Stimulated activated CD4-positive, alpha-beta T cell treated with anti-CD3 and anti-CD28 coated beads, Interleukin-2, amount 100 ng/mL, for 4 hours (primary cell): Measurements from ENCODE around the gene ELAVL1.
"Not testable (repeated sequence)": the region's sequence is repeated elsewhere in the genome, so short reads cannot be mapped to it uniquely, and the experiment has no call there.

Source experiments
- DNase-seq: peaks from one replicate; pipeline ENCODE4 v3.0.0-alpha.2; 2020; ENCODE audit warnings: low read depth

ELAVL1 gene

GRCh38 chr19:8005534-8006256, at the start of gene ELAVL1:
TSS of gene ELAVL1 (minus strand) at chr19:8005641. CDS start at chr19:7991815, 13,826 bp downstream.
- peak; percentile 84 for DNase-seq

DNA sequence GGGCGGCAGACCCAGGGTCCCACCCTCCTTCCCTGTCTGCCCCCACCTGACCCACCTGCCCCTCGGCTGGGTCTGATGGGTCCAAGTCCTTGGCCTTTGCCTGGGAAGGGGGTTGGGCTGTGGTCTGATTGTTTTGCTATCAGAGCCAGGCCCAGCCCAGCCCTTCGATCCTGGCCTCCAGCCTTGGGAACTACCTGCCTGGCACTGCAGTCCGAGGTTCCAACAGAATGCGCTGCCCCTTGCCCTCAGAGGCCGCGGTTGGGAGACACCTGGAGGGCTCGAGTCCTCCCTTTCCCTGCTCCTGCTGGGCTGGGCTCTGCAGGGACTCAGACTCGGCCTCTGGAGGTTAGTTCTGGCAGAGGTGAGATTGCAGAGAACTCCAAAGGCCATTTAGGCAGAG, 48.7 kb upstream of the ELAVL1 start:
- no peak for DNase-seq

DNA sequence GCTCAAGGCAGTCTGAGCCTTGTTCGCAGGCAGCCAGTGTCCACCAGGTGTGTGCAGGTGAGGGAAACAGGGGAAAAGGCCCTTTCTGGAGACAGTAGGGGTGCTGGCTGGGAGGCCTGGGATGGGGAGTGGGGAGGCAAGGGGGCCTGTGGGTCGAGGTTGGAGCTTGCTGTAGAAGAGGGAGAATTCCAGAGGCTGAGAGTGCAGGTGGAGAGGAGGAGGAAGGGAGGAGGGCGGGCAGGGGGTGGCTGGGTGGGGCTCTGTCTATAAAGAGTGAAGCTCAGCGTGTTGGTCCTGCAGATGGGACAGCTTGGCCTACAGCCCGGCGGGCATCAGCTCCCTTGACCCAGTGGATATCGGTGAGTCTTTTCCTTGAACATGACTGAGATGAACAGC, 47.0 kb upstream of the ELAVL1 start, which contains the start of gene CCL25:
CCL25 (plus strand) TSS at position 297 of the 396 bp plus-strand sequence. CDS start 290 bp downstream, outside the sequence.
- DNase-seq: no peak

DNA sequence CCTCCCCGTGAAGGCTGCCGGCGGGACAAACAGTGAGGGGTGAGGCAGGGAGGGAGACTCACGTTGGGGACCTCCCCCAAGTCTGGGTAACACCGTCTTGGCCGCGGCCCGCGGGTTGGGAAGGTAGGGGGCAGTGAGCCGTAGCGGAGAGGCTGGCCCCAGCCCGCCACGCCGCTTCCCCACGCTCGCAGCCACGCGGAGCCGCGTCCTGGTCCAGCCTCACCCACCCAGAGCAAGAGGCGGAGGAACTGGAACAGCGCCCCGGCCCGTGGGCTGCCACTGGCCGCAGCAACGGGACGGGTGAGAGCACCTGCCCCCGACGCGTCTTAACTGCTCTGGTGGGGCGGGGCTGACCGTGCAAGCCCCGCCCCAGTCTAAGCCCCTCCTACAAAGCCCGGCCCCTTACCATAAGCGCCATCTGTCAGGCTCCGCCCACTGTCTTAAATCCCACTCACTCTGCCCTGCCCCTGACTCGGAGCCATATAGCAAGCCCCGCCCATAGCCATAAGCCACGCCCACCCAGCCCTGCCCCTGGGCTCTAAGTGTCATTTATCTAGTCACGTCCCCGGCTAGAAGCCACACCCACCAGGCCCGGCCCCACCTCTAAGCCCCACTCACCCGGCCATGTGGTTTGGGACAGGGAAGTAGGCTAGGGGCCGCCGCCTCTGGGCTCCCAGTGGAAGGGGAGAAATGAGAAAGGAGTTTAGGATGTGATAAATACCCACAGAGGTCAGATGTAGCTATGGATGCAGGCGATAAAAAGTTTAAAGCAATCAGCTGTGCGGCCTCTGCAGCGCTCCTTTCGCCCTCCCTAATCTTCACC, 45.0 kb upstream of the ELAVL1 start:
- peak; percentile 83 for DNase-seq

GRCh38 chr19:8046569-8047165, 41.2 kb upstream of the ELAVL1 start:
- no peak for DNase-seq

GRCh38 chr19:8045872-8046568, 40.6 kb upstream of the ELAVL1 start:
- DNase-seq: no peak

- DNase-seq: no peak
These were observed 38.6 kb upstream of the ELAVL1 start for GRCh38 chr19:8044018-8044417.

DNA sequence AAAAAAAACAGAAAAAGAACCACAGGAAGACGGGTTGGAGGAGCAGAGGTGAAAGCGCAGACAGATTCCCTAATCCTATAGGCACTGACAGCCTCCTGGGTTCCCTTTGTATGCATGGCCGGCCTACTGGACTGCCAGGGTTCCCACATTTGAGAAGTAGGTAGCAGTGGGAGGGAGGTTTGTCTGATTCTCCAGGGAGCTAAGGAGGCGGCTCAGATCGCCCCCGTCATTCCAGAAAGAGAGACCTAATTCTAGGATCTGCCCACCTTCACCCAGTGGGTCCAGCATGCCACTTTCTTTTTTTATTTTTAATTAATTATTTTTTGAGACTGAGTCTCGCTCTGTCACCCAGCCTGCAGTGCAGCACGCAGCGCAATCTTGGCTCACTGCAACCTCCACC, 37.5 kb upstream of the ELAVL1 start:
- DNase-seq: no peak

DNA sequence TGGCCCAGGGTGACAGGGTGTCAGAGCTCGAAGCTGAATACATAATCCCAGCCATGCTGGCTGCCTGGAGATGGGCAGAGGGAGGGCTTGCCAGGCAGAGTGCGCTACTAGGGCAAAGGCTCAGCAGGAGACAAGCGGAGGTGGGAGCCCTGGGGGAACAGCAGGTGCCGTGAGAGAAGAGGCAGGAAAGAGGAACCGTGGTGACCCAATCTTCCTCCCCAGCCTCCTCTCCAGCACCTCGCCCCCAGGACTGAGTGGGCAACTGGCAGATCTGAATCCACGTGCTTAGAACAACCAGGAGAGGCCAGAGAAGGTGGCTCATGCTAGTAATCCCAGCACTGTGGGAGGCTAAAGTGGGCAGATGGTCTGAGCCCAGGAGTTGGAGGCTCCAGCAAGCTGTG, 36.1 kb upstream of the ELAVL1 start:
- DNase-seq: no peak

GRCh38 chr19:8039231-8039630, 33.8 kb upstream of the ELAVL1 start:
- DNase-seq: no peak

- DNase-seq: no peak
These were observed 33.4 kb upstream of the ELAVL1 start for GRCh38 chr19:8038815-8039214.

DNA sequence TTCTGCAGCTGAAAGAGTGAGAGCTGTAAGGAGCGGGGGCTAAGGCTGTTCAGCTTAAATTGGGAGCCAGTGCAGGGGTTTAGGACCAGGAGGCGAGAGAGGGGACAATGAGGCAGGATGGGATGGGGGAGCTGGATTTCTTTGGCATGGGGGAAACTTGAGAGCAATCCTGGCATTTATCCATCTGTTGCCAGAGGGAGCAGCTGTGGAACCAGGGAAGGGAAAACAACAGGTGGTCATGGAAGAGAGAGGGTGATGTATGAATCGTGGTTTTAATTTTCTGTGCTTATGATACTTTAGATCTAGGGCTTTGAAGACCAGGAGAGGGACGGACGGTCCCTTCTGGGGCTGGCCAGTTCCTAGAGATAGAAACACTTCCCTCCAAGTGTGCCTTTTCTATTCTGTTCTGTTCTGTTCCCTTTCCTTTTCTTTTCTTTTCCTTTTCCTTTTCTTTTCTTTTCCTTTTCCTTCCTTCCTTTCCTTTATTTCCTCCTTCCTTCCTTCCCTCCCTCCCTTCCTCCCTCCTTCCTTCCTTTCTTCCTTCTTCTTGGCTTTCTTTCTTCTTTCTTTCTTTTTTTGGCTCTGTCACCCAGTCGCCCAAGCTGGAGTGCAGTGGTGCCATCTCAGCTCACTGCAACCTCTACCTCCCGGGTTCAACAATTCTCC, 31.1 kb upstream of the ELAVL1 start:
- DNase-seq: no peak

DNA sequence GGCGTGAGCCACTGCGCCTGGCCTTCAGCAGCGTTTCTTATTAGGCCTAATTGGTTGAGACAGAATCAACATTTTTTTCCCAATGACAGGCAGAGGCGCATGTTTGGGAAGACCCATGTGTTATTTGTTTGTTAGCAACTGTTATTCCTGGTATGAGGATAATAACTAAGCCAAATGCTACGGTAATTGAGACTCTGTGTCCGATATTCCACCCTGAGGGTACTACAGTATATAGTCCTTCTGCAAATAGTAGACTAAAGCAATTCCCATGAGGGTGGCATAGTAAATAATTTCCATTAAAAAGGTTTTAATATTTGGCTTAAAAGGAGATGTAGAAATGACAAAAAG, 28.7 kb upstream of the ELAVL1 start:
- DNase-seq: no peak

DNA sequence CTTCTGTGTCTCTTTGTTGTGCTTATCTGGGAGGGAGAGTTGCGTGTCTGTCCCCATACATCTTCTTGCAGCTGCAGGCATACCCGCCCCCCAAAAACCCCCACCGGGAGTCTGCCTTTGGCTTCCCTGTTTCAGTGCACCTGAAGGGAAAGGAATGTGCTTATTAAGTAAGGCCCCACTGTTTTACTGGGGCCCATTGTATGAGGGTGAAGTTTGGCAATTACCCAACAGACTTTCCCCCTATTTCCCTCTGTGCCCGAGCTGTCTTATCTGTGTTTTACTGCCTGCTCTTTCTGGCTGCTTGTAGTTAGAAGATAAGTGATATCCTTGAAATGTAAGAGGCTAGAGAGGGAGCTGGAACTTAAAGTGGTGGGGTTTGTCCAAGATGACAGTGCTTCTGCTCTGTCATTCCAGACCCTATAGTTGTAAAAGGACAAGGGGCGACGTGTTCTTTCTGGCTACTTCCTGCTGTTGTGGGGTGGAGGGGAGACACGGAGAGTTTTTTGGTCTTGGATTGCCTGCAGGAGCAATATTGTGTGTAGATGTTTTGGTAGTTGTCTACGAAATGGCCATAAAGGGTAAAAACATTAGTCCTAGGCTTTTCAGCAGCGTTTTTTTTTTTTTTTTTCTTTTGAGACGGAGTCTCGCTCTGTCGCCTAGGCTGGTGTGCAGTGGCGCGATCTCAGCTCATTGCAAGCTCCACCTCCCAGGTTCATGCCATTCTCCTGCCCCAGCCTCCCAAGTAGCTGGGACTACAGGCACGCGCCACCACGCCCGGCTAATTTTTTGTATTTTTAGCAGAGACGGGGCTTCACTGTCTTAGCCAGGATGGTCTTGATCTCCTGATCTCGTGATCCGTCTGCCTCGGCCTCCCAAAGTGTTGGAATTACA, 28.1 kb upstream of the ELAVL1 start:
- not testable (repeated sequence) for DNase-seq

- no peak for DNase-seq
These were observed 25.5 kb upstream of the ELAVL1 start for GRCh38 chr19:8030960-8031359.

DNA sequence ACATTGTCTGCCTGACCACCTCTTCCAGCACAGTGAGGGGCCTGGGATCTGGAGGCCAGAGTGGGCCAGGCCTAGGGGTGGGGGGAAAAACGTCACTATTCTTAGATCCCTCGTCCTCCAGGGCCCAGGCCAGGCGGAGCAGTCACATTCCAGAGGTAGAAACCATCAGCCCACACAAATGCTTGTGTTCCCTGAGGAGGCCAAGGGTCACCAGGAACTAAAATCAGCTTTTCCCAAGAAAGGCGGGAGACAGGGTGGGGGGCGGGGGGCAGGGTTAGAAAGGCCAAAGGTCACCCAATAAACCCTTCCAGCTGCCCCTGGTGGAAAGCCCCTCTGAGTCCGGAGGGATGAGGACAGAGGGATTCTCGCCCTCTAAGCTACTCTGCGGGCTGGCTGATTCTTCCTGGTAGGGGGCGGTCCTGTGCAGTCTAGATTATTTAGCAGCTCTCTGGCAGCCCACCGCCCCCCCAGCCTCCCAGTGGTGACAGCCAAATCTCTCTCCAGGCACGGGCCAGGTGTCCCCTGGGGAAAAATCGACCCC, 23.6 kb upstream of the ELAVL1 start:
- no peak for DNase-seq

DNA sequence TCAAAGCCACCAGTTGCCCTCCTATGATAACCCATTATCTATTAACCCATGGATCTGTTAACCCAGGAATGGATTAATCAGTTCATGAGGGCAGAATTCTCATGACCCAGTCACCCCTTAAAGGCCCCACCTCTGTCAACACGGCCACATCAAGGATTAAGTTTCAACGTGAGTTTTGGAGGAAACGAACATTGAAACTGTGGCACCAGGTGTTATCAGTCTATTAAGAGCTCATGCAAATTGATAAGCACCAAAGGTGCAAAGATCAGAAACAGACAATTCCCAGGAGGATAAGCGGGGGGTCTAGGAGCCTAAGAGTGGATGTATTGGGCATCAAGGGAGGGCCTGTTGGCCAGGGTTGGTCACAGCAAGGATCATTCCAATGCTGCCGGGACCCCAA, 19.9 kb upstream of the ELAVL1 start:
- DNase-seq: no peak

DNA sequence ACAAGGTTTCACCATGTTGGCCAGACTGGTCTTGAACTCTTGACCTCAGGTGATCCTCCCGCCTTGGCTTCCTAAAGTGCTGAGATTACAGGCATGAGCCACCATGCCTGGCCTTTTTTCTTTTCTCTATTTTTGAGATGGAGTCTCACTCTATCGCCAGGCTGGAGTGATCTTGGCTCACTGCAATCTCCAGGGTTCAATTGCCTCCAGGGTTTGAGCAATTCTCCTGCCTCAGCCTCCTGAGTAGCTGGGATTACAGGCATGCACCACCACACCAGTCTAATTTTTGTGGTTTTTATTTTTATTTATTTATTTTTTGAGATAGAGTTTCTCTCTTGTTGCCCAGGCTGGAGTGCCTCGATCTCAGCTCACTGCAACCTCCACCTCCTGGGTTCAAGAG, 18.8 kb upstream of the ELAVL1 start:
- not testable (repeated sequence) for DNase-seq

DNA sequence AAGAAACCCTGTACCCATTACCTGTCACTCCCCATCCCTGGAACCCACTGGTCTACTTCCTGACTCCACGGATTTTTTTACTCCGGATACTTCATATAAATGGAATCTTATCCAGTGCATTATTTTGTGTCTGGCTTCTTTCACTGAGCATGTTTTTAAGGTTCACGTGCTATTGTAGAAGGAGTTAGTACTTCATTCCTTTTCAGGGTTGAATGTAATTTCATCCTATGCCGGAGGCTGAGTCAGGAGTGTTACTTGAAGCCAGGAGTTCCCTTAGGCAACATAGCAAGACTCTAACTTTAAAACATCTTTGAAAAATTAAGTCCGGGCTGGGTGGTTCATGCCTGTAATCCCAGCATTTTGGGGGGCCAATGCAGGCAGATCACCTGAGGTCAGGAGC, 17.9 kb upstream of the ELAVL1 start:
- DNase-seq: no peak

GRCh38 chr19:8022275-8022674, 16.8 kb upstream of the ELAVL1 start:
- no peak for DNase-seq

- DNase-seq: no peak
These were observed 15.9 kb upstream of the ELAVL1 start for GRCh38 chr19:8021374-8021773.
